Kasumi-1 (cell line): ENCODE results near the gene TMEM245.
"Not testable (repeated sequence)": the region's sequence is repeated elsewhere in the genome, so short reads cannot be mapped to it uniquely, and the experiment has no call there.

Source experiments
- DNase-seq, 2 experiments: peaks; one replicate each; lab custom pipeline; 2025; lab: John Stamatoyannopoulos, UW

TMEM245 gene

GRCh38 chr9:109063760-109064159 lies 56.0 kb downstream of the TMEM245 start:
- DNase-seq: no peak

- DNase-seq: no peak
These were observed 57.2 kb downstream of the TMEM245 start for GRCh38 chr9:109062543-109062942.

- DNase-seq: no peak
These were observed 59.6 kb downstream of the TMEM245 start for GRCh38 chr9:109060191-109060590.

- DNase-seq: not testable (repeated sequence)
These were observed 66.6 kb downstream of the TMEM245 start for GRCh38 chr9:109053121-109053520.

DNA sequence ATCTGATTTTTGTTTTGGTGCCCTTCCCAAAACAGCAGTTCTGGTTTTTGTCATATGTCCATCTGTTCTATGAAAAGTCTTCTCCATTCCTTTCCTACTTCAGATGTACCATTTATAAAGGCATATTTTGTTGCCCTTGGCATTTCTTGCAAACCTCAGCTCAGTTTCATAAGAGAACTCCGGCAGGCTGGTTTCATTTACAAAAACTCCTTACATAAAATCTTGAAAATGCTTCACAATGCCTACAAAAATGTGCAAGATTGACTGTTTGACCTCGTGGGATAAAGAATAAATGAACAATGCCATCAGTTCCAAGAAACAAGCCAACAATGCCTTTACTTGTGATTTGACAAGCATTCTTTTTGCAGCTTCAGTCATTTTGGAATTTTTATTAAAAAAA lies 67.3 kb downstream of the TMEM245 start:
- no peak for DNase-seq

DNA sequence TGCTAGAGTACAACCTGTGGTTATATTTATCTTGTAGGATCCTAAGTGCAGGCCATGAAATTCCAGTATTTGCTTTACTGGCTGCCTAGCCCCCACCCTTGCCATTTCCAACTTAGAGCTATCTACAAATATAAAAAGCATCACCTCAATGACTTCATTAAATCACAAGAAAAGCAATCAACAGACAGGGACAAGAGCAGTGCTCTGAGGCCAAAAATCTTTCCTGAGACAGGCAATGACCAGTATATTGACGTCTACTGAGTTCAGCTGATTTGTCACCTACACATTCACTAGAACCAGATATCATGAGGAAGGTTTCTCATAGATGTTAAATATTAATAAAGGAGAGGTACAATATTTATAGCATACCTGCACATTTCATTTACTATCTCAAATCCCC lies 68.0 kb downstream of the TMEM245 start:
- DNase-seq: no peak

GRCh38 chr9:109050444-109050843 lies 69.3 kb downstream of the TMEM245 start:
- DNase-seq: no peak

DNA sequence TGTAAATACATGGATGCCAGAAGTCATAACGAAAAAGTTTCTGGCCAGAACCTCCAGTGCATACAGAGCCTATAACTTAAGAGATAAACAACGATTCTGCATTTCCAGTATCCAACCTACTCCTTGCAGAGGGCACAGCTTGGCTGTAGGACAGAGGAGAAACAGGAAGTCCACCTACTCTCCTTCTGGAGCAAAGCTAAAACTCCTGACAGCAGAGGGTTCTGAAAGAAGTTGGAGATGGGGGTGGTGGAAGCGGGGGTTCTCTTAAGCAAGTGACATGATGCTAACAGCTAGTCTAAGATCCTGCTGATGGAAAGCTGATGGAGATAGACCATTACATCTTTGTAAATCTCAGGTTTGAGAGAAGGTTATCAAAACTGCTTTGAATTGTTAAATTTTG lies 70.9 kb downstream of the TMEM245 start:
- DNase-seq: no peak

DNA sequence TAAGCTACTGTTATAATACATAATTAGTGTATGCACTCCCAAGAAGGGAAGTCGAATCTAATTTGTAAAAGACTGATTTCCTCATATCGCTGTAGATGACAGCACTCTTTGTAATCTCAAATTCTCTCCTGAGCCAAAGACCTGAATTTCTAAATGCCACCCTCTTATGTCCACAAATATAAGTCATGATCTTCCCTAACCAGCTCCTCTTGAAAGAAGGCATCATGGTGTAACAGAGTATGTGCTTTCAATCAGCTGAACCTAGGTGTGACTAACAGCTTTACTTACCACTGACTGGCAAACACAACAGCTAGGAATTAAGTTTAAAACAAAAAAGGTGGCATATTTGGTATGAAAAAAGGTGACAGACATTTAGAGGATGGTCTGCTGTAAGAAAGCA lies 72.5 kb downstream of the TMEM245 start:
- no peak for DNase-seq

DNA sequence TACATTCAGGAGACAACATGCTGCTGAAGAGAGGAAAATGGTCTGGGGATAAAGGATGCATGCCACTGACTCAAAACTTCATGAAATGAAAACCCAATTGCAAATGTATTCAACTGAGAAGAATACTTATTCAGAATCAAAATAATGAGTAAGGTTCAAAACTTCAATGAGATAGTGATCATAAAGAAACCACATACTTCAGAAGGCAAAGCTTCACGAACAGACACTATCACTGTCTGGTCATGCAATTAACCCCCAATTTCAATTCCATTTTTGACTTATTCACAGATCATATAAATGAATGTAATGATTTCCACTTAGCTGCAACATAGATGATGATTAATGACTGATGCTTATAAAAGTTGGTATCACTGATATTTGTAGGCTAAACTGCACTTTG lies 73.4 kb downstream of the TMEM245 start:
- no peak for DNase-seq

- no peak for DNase-seq
These were observed 76.2 kb downstream of the TMEM245 start for GRCh38 chr9:109043578-109043977.

DNA sequence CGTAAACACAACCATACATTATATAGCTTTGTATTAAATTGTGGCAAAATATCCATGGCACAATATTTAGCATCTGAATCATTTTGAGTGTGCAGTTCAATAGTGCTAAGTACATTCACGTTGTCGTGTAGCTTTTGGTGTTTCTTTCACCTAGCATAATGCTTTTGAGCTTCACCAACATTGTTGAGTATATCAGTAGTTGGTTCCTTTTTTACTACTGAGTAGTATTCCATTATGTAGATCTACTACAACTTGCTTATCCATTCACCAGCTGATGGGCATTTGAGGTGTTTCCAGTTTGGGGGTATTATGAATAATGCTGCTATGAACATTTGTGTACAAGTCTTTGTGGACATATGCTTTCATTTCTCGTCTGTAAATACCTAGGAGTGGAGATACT lies 79.2 kb downstream of the TMEM245 start:
- DNase-seq: no peak

GRCh38 chr9:109039539-109039938 lies 80.2 kb downstream of the TMEM245 start:
- no peak for DNase-seq

DNA sequence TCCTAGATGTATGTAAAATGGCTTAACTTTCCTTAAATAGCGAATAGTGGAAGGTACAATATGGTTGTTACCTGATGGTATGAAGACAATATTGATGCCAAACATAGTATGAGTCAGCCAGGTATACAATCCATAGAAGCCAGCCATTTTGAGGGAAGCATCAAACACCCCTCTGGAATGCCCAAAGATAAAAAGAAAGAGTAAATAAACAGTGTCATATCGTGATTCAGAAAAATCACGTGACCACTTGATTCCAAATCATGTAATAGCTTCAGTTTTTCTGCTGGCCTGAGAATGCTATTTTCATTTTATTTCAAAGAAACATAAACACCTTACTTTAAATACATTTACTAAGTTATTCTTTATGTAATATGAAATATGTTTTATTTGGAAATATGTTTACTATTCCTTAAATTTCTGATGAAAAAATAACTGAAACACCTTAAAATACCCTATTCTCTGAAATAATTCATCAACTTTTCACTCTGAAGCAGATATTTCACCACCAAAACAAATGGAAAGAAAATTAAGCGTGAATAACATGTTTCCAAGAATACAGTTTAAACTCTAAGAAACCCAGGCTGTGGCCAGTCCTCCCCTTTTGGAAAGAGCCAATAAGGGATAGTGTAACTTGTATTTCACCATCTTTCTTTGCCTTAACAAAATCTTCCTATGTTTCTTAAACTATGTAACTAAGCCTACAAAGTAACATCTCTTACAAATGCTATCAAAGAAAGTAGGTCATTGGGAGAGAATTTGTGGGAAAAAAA lies 81.6 kb downstream of the TMEM245 start:
- no peak for DNase-seq

GRCh38 chr9:109036744-109037680 lies 82.7 kb downstream of the TMEM245 start:
- no peak for DNase-seq

DNA sequence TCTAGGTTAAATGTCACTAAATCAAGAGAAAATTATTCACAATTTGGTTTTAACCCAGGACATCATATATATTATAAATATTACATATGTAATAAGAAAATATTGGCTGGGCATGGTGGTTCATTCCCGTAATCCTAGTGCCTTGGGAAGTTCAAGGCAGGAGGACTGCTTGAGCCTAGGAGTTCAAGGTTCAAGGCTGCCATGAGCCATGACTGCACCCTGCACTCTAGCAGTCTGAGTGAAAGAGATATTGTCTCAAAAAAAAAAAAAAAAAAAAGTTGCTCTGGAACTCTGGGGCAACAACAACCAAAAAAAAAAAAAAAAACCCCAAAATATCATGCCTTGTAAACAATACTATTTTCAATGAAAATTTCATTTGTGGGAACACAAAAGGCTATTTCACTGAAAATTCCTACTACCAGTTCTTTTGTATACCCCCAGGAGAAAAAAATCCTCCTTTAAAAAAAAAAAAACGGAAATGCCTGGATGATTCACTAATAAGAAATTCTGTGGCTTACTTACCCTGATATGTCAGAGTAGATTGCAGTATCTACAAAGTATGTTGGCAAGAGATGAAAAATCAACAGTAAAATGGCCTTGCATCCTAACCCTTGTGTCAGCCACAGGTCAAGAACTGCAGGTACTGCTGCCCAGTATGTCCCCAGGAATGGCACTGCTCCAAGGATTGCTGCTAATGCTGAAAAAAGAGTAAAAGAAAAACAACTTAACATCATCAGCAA lies 83.9 kb downstream of the TMEM245 start:
- DNase-seq: no peak

- DNase-seq: no peak
These were observed 85.6 kb downstream of the TMEM245 start for GRCh38 chr9:109033941-109034700.

- no peak for DNase-seq
These were observed 88.5 kb downstream of the TMEM245 start for GRCh38 chr9:109031241-109031640.

- no peak for DNase-seq
These were observed 89.3 kb downstream of the TMEM245 start for GRCh38 chr9:109030426-109030825.

DNA sequence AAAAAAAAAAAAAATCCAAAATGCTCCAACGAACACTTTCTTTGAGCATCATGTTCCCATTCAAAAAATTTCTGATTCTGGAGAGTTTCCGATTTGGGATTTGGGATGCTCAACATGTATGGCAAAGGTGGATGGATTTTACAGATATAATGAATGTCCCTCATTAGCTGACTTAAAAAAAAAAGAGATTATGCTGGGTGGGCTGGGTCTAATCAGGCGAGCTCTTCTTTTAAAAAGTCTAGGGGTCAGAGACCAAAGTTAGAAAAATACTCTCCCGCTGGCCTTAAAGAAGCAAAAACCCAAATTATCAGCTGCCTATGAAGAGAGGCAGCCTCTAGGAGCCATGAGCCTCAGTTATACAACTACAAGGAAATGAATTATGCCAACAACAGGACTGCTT lies 91.3 kb downstream of the TMEM245 start:
- DNase-seq: no peak

- no peak for DNase-seq
These were observed 92.6 kb downstream of the TMEM245 start for GRCh38 chr9:109027176-109027575.

- DNase-seq: no peak
These were observed 93.4 kb downstream of the TMEM245 start for GRCh38 chr9:109026306-109026705.
